Central memory CD8-positive, alpha-beta T cell (primary cell): ENCODE measurements around the gene GAS7.

ENCODE experiments used
- ATAC-seq: fragments of 150-1000 bp; cut with Tn5 transposase; replicated peaks from 2 replicates; pipeline ENCODE4 v1.10.0; 2022; ENCODE audit warnings: mild to moderate bottlenecking, moderate FRiP score, moderate number of reproducible peaks; ENCODE audit not compliant: poor library complexity, severe bottlenecking; ENCODE audit errors: extremely low read depth
- DNase-seq, 2 donors: peaks; one replicate each; pipeline ENCODE4 v3.0.0; 2021; ENCODE audit warnings: low spot score in 2 of 2
- H3K27ac Mint-ChIP-seq: one replicate; pipeline ENCODE4 v1.8.0; 2022; ENCODE audit warnings: low read depth, mild to moderate bottlenecking, moderate library complexity, mixed read lengths
- H3K27me3 Mint-ChIP-seq: one replicate; pipeline ENCODE4 v1.8.0; 2022; ENCODE audit warnings: mixed read lengths
- H3K36me3 Mint-ChIP-seq: one replicate; pipeline ENCODE4 v1.8.0; 2022; ENCODE audit warnings: mild to moderate bottlenecking, moderate library complexity, mixed read lengths; ENCODE audit not compliant: insufficient read depth
- H3K4me1 Mint-ChIP-seq: one replicate; pipeline ENCODE4 v1.8.0; 2022; ENCODE audit warnings: mixed read lengths
- H3K4me3 Mint-ChIP-seq: one replicate; pipeline ENCODE4 v1.8.0; 2022; ENCODE audit warnings: mild to moderate bottlenecking, moderate library complexity, mixed read lengths
- H3K9me3 Mint-ChIP-seq: one replicate; pipeline ENCODE4 v1.8.0; 2022; ENCODE audit warnings: mixed read lengths

GAS7 gene

GRCh38 chr17:10156599-10156947, 41.8 kb downstream of the GAS7 start:
- peak overlapping the region; percentile 74 for H3K27ac Mint-ChIP-seq

DNA sequence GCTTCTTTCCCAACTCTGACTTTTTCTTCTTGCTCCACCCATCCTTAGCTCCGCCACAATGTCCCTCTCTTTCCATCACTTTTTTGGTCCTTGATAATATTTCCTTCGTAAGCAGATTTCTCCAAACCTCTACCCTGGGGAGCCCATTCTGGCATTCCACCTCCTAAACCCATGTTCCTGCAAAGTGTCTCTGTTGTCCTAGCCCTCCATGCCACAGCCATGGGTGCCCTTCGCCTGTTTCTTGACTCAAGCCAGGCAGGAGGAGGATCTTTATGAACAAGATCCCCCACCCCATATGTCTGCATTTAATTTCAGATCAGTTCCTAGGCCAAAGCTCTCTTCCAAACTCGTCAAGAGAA, 42.4 kb downstream of the GAS7 start:
- no peak for DNase-seq
- Mint-ChIP-seq H3K36me3 (peaks cover 8% of the 10 kb centered on the region), H3K4me3 (no peak overlapping the region), H3K9me3 (no peaks in the 10 kb centered on the region), H3K27ac (peak overlapping the region; percentile 74), H3K4me1 (peaks cover 31% of the 10 kb centered on the region), H3K27me3 (no peaks in the 10 kb centered on the region)
- no peak for ATAC-seq

More at GRCh38 chr17:10156599-10156947, 41.8 kb downstream of the GAS7 start:
- Mint-ChIP-seq H3K4me3 (peak overlapping the region; percentile 12), H3K9me3 (no peaks in the 10 kb centered on the region), H3K27me3 (no peaks in the 10 kb centered on the region), H3K4me1 (peaks cover 34% of the 10 kb centered on the region), H3K36me3 (peaks cover 8% of the 10 kb centered on the region)
- ATAC-seq (peak; percentile 13), DNase-seq (no peak)

DNA sequence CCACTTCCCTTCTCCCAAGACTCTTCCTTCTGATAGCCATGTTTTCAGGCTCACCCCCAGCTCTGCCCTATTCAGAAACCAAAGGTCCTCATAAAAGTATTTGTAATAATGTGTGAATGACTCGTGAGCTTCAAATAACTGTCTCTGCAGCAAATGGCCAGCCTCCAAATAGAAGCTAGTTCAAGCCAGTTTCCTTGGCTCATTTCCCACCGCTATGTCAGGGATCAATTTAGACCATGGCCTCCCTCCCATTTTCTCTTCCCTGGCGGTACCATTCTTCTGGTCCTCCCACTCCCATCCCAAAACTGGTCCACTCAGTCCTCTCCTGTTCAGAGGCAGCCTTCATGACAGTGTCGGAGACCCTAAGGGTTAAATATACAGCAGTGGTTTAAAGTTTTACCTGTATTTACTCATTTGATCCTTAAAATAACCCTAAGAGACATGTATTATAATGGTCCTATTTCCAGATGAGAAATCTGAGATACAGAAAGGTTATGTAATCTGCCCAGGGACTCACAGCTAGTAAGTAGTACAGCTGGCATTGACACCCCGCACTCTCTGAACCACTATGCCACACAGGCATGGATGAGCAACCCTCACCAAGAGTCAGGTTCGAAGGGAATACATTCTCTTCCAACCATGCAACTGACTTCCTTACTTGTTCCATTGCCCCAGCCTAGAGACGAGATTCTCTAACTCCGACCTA, 42.9 kb downstream of the GAS7 start:
- Mint-ChIP-seq H3K9me3 (no peaks in the 10 kb centered on the region), H3K36me3 (peaks cover 8% of the 10 kb centered on the region), H3K4me1 (peaks cover 28% of the 10 kb centered on the region), H3K4me3 (no peak overlapping the region), H3K27me3 (no peaks in the 10 kb centered on the region), H3K27ac (peak overlapping the region; percentile 74)
- no peak for ATAC-seq
- DNase-seq = no peak

GRCh38 chr17:10151667-10152496, 46.5 kb downstream of the GAS7 start:
- peak; percentile 22 for ATAC-seq
- H3K9me3 Mint-ChIP-seq = no peaks in the 10 kb centered on the region
- H3K27ac Mint-ChIP-seq = no peak overlapping the region
- no peak overlapping the region for H3K4me3 Mint-ChIP-seq
- no peak for DNase-seq
- peaks cover 37% of the 10 kb centered on the region for H3K4me1 Mint-ChIP-seq
- H3K36me3 Mint-ChIP-seq = peaks cover 3% of the 10 kb centered on the region
- no peaks in the 10 kb centered on the region for H3K27me3 Mint-ChIP-seq

GRCh38 chr17:10149573-10150399, 48.6 kb downstream of the GAS7 start:
- Mint-ChIP-seq H3K9me3 (no peaks in the 10 kb centered on the region), H3K27me3 (no peaks in the 10 kb centered on the region), H3K36me3 (peaks cover 1% of the 10 kb centered on the region), H3K4me3 (peak overlapping the region; percentile 21), H3K4me1 (peaks cover 30% of the 10 kb centered on the region), H3K27ac (peak overlapping the region; percentile 36)
- peak in 1 of 2 donors; percentile 14 for DNase-seq
- peak; percentile 71 for ATAC-seq

DNA sequence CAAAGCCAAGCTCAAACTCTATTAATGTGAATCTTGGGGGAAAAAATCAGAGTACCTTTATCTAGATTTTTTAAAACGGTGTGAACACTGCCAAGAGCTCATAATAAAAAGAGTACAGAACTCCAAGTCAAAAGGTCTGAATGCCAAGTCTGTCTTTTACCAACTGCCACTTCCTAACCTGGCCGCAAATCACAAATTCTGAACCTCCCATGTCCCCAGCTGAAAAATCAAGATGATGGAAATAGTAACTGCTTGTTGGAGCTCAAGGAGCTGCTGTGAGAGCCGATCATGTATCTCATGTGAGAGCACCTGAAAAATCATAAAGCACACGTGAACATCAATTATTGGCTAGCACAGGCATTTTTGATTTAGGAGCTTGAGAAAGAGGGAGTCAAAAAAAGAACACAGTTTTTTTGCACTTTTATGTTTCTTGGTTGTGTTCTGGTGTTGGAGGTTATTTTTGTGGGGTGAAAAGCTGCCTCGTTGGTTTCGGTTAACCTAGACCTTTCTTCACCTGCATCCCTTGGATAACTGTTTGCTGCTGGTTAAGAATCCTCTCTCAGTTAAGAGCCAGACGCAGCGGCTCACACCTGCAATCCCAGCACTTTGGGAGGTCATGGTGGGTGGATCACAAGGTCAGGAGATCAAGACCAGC, 50.5 kb downstream of the GAS7 start:
- ATAC-seq = no peak
- peaks cover 31% of the 10 kb centered on the region for H3K4me1 Mint-ChIP-seq

DNA sequence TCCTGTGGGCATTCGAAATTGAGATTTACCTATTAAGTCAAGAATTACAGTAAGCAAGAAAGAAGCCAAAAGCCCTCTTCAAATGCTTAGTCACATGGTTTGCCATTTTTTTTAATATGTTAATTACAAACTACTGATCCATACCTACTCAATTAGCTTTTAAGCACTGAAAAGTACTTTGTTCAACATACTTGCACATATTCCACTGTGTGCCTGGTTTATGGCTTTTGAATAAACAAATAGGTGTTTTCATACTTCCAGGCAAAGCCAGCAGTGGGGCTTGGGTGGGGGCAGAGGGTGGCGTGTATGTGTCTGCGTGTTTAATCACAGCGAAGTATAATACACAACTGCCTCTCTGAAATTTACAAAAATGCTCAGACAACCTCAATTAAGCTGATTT, 51.4 kb downstream of the GAS7 start:
- DNase-seq (no peak), ATAC-seq (no peak)
- no peak overlapping the region for H3K27ac Mint-ChIP-seq
- no peaks in the 10 kb centered on the region for H3K9me3 Mint-ChIP-seq
- no peak overlapping the region for H3K4me3 Mint-ChIP-seq
- no peaks in the 10 kb centered on the region for H3K27me3 Mint-ChIP-seq
- H3K4me1 Mint-ChIP-seq = peaks cover 25% of the 10 kb centered on the region
- H3K36me3 Mint-ChIP-seq = peaks cover 4% of the 10 kb centered on the region

More for the DNA sequence above, 50.5 kb downstream of the GAS7 start:
- H3K4me3 Mint-ChIP-seq = no peak overlapping the region
- no peaks in the 10 kb centered on the region for H3K27me3 Mint-ChIP-seq
- no peak overlapping the region for H3K27ac Mint-ChIP-seq
- DNase-seq = no peak
- H3K36me3 Mint-ChIP-seq = peaks cover 4% of the 10 kb centered on the region
- H3K9me3 Mint-ChIP-seq = no peaks in the 10 kb centered on the region

- H3K4me1 Mint-ChIP-seq = peaks cover 19% of the 10 kb centered on the region
Observed at GRCh38 chr17:10144982-10145381, 53.4 kb downstream of the GAS7 start.

GRCh38 chr17:10144456-10144855, 54.0 kb downstream of the GAS7 start:
- peaks cover 13% of the 10 kb centered on the region for H3K4me1 Mint-ChIP-seq

More at GRCh38 chr17:10144982-10145381, 53.4 kb downstream of the GAS7 start:
- DNase-seq (no peak), ATAC-seq (no peak)
- Mint-ChIP-seq H3K36me3 (peaks cover 2% of the 10 kb centered on the region), H3K4me3 (no peak overlapping the region), H3K9me3 (no peaks in the 10 kb centered on the region), H3K27me3 (no peaks in the 10 kb centered on the region), H3K27ac (peak overlapping the region; percentile 22)

DNA sequence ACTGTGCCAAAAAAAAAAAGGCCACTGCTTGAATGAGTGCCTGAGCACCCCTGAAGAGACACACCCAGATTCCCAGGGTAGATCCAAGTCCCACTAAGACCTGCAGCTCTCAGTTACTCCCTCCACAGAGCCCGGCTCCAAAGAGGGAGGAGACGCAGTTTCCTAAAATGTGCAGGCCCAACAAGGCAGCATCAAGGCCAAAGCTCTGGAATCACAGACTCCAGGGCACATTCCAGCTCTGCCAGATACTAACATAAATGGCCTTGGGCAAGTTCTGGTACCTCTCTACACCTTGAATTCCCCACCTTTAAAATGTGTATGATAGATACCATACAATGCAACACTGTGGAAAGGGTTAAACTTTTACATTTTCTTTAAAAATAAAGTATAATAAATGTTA, 57.0 kb downstream of the GAS7 start:
- DNase-seq (no peak), ATAC-seq (no peak)
- no peaks in the 10 kb centered on the region for H3K27me3 Mint-ChIP-seq
- no peak overlapping the region for H3K27ac Mint-ChIP-seq
- no peaks in the 10 kb centered on the region for H3K9me3 Mint-ChIP-seq
- no peak overlapping the region for H3K4me3 Mint-ChIP-seq
- H3K36me3 Mint-ChIP-seq = peaks cover 2% of the 10 kb centered on the region
- H3K4me1 Mint-ChIP-seq = peaks cover 8% of the 10 kb centered on the region

More at GRCh38 chr17:10144456-10144855, 54.0 kb downstream of the GAS7 start:
- H3K36me3 Mint-ChIP-seq = peaks cover 2% of the 10 kb centered on the region
- peak overlapping the region; percentile 22 for H3K27ac Mint-ChIP-seq
- H3K4me3 Mint-ChIP-seq = no peak overlapping the region
- no peaks in the 10 kb centered on the region for H3K9me3 Mint-ChIP-seq
- DNase-seq = no peak
- no peaks in the 10 kb centered on the region for H3K27me3 Mint-ChIP-seq
- ATAC-seq = no peak

- H3K27me3 Mint-ChIP-seq = no peaks in the 10 kb centered on the region
- H3K9me3 Mint-ChIP-seq = no peaks in the 10 kb centered on the region
- DNase-seq (no peak), ATAC-seq (no peak)
- no peak overlapping the region for H3K27ac Mint-ChIP-seq
- no peak overlapping the region for H3K4me3 Mint-ChIP-seq
- peaks cover 16% of the 10 kb centered on the region for H3K4me1 Mint-ChIP-seq
- H3K36me3 Mint-ChIP-seq = peaks cover 2% of the 10 kb centered on the region
Observed at GRCh38 chr17:10139577-10139976, 58.8 kb downstream of the GAS7 start.
